Adrenal gland (tissue), 12 donors: ENCODE data around the gene CPM. TPM values are rescaled to one million over a fixed set of nuclear protein-coding genes. Genes with fewer than 3 reads are reported as not detected.

Source experiments
- DNase-seq, 7 donors: peaks; one replicate each; pipeline ENCODE4 v3.0.0-alpha.2; 2019 to 2020
- H3K27ac ChIP-seq, 5 donors: fragments of 200-600 bp; sonication (generic) in 4 of 5; 1 replicate in 3 of 5; 2 replicates in 2 of 5; pipeline versions ENCODE4 v1.5.1 to v1.8.0; 2016 to 2020; ENCODE audit warnings: mild to moderate bottlenecking in 1 of 5
- H3K27me3 ChIP-seq: fragments of 200-600 bp; 2 replicates; pipeline ENCODE4 v1.8.0; 2021
- H3K36me3 ChIP-seq, 2 donors: fragments of 200-600 bp; replicated peaks in 1 of 2; 1 replicate in 1 of 2; 2 replicates in 1 of 2; pipeline versions ENCODE4 v1.5.1 to v1.8.0; 2018 to 2022
- H3K4me1 ChIP-seq, 2 donors: fragments of 200-600 bp; replicated peaks in 1 of 2; 1 replicate in 1 of 2; 2 replicates in 1 of 2; pipeline versions ENCODE4 v1.5.1 to v1.8.0; 2018 to 2021
- H3K4me3 ChIP-seq, 4 donors: fragments of 200-600 bp; sonication (generic) in 3 of 4; one replicate each; pipeline ENCODE4 v1.5.1; 2016 to 2018
- H3K9me3 ChIP-seq, 3 donors: fragments of 200-600 bp; sonication (generic) in 1 of 3; replicated peaks in 1 of 3; 1 replicate in 2 of 3; 2 replicates in 1 of 3; pipeline versions ENCODE4 v1.5.1 to v1.8.0; 2016 to 2021
- POLR2A ChIP-seq, 2 donors: fragments of 450-650 bp; IDR thresholded peaks; one replicate each; pipeline ENCODE4 v1.6.1; 2017; ENCODE audit warnings: antibody characterized with exemption in 2 of 2, mild to moderate bottlenecking in 2 of 2, moderate library complexity in 1 of 2
- WGBS, 4 donors: extraction: QIAGEN DNeasy Blood & Tissue Kit in 2 of 4; methylation state at CpG; one replicate each; pipeline versions ENCODE4 v1.1.5 to v1.1.7; 2013 to 2017; 5-methylcytosine and 5-hydroxymethylcytosine counted together
- intact Hi-C, 2 donors: fragments of 100-400 bp; cut with DNase I; formaldehyde crosslinking; loops; one replicate each; pipeline versions ENCODE4 v1.14.1 to v1.15.0; 2022 to 2023
- polyA plus RNA-seq, 3 donors: library from polyadenylated mRNA; stranded (reverse); fragments of 200-250 nt in 2 of 3; fragments of 350-450 nt in 1 of 3; fragmentation: Illumina TruSeq in 1 of 3; extraction: RNeasy Lipid Tissue Mini Kit (QIAGEN cat#74804) in 1 of 3; gene quantifications; one replicate each; pipeline ENCODE4 v1.2.3, GENCODE V29; 2013 to 2014
- total RNA-seq, 9 donors: library from RNA; depleted of rRNA in 4 of 9; stranded (reverse); fragments of >200 nt in 4 of 9; fragments of 120-200 nt in 1 of 9; fragmentation: NEBNext Ultra II Directional in 1 of 9; extraction: Animal tissue kit (Norgen Biotek cat#: 25700) in 1 of 9; gene quantifications; one replicate each; pipeline versions ENCODE4 v1.1.0 to v1.2.4, GENCODE V29; 2013 to 2023
- TF ChIP-seq, protein P1 (sequence below), 6 experiments: fragments of 450-650 bp in 4 of 6; fragments of 200-600 bp in 2 of 6; sonication (generic) in 1 of 6; IDR thresholded peaks; 1 replicate in 5 of 6; 2 replicates in 1 of 6; pipeline versions ENCODE4 v1.5.1 to v1.8.0; 2016 to 2021; ENCODE audit warnings: antibody characterized with exemption in 6 of 6, mild to moderate bottlenecking in 2 of 6, moderate library complexity in 1 of 6
- donor health status: healthy with polysubstance abuse.
- donor health status: Bipolar disorder and iron deficiency.
- donor health status: DM: yes; HTN: yes; CAD: no.
- donor health status: DM: no; HTN: no; CAD: no.
- donor health status: DM: no; HTN: no; CAD: no.
- donor health status: DM: yes; HTN: yes; CAD: no.

Gene CPM
- total and polyA plus RNA-seq, 12 donors: 10.8 to 170 (median 53.5) TPM

- H3K4me3 ChIP-seq: no peak overlapping the region
- intact Hi-C loops: no loop called here
- H3K36me3 ChIP-seq: peaks cover 0 to 88% of the 10 kb centered on the region in 2 donors
Observed at GRCh38 chr12:68831751-68832503, 101.0 kb downstream of the CPM start.

GRCh38 chr12:68831272-68831671, 101.7 kb downstream of the CPM start:
- Histone ChIP-seq H3K9me3 (no peaks in the 10 kb centered on the region), H3K4me1 (peaks cover 0 to 7% of the 10 kb centered on the region in 2 donors), H3K27ac (no peak overlapping the region), H3K27me3 (no peaks in the 10 kb centered on the region), H3K4me3 (no peak overlapping the region), H3K36me3 (peaks cover 0 to 86% of the 10 kb centered on the region in 2 donors)
- no peak for TF ChIP-seq POLR2A (IDR thresholded peaks at IDR 0.05)
- TF ChIP-seq, protein P1, sequence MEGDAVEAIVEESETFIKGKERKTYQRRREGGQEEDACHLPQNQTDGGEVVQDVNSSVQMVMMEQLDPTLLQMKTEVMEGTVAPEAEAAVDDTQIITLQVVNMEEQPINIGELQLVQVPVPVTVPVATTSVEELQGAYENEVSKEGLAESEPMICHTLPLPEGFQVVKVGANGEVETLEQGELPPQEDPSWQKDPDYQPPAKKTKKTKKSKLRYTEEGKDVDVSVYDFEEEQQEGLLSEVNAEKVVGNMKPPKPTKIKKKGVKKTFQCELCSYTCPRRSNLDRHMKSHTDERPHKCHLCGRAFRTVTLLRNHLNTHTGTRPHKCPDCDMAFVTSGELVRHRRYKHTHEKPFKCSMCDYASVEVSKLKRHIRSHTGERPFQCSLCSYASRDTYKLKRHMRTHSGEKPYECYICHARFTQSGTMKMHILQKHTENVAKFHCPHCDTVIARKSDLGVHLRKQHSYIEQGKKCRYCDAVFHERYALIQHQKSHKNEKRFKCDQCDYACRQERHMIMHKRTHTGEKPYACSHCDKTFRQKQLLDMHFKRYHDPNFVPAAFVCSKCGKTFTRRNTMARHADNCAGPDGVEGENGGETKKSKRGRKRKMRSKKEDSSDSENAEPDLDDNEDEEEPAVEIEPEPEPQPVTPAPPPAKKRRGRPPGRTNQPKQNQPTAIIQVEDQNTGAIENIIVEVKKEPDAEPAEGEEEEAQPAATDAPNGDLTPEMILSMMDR (IDR thresholded peaks at IDR 0.05): no peak
- intact Hi-C loops: no loop called here
- WGBS, 4 donors: 78 to 92% (median 89%) methylated on average over 6 of the region's 6 CpGs
- DNase-seq: no peak

More at GRCh38 chr12:68831751-68832503, 101.0 kb downstream of the CPM start:
- Histone ChIP-seq H3K27me3 (no peaks in the 10 kb centered on the region), H3K4me1 (peaks cover 0 to 7% of the 10 kb centered on the region in 2 donors), H3K9me3 (no peaks in the 10 kb centered on the region), H3K27ac (no peak overlapping the region)
- DNase-seq: no peak
- WGBS, 4 donors: 87 to 94% (median 93%) methylated on average over 14 of the region's 14 CpGs
- TF ChIP-seq, protein P1 (IDR thresholded peaks at IDR 0.05): no peak
- TF ChIP-seq POLR2A (IDR thresholded peaks at IDR 0.05): no peak

DNA sequence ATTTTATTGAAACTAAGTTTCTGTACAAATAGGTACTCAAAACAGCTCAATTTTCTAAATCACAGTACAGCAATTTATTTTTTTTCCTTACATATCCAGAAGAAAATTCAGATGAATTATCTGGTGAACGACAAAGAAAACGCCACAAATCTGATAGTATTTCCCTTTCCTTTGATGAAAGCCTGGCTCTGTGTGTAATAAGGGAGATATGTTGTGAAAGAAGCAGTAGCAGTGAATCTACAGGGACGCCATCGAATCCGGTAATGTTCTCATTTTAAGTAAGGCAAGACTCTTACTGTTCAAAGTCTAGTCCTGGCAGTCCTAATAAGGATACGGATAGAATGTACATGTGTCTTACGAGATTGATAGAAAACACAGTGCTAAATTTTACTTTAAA, 104.3 kb downstream of the CPM start:
- WGBS, 4 donors: 91 to 93% (median 91%) methylated on average over 7 of the region's 7 CpGs

GRCh38 chr12:68827895-68828671, 104.9 kb downstream of the CPM start:
- intact Hi-C loops: no loop called here
- 82 to 92% (median 89%) methylated on average over 5 of the region's 5 CpGs for WGBS, 4 donors
- H3K4me3 ChIP-seq: no peak overlapping the region
- DNase-seq: no peak
- no peaks in the 10 kb centered on the region for H3K4me1 ChIP-seq
- TF ChIP-seq, protein P1 (IDR thresholded peaks at IDR 0.05): no peak
- TF ChIP-seq POLR2A (IDR thresholded peaks at IDR 0.05): no peak
- no peaks in the 10 kb centered on the region for H3K27me3 ChIP-seq
- no peaks in the 10 kb centered on the region for H3K9me3 ChIP-seq
- H3K36me3 ChIP-seq: peaks cover 0 to 91% of the 10 kb centered on the region in 2 donors
- peak overlapping the region in 2 of 5 donors; percentile 50 to 66 for H3K27ac ChIP-seq

More for the DNA sequence above, 104.3 kb downstream of the CPM start:
- DNase-seq: no peak
- intact Hi-C loops: no loop called here
- Histone ChIP-seq H3K27ac (no peak overlapping the region), H3K9me3 (no peaks in the 10 kb centered on the region), H3K27me3 (no peaks in the 10 kb centered on the region), H3K4me1 (no peaks in the 10 kb centered on the region), H3K36me3 (peaks cover 0 to 88% of the 10 kb centered on the region in 2 donors), H3K4me3 (no peak overlapping the region)
- no peak for TF ChIP-seq POLR2A (IDR thresholded peaks at IDR 0.05)
- TF ChIP-seq, protein P1 (IDR thresholded peaks at IDR 0.05): no peak
